HepG2 (cell line): Measurements from ENCODE around the gene SEC63. TPM values are rescaled to one million over a fixed set of nuclear protein-coding genes. Genes with fewer than 3 reads are reported as not detected.

Experiments
- ATAC-seq: fragments of 200-7000 bp; cut with Tn5 transposase; 3 replicates; pipeline ENCODE4 v1.9.1; 2020; ENCODE audit warnings: mild to moderate bottlenecking, moderate library complexity
- BruUV-seq: library from RNA; stranded (reverse); fragments of 400-500 nt; replicated peaks from 2 replicates; lab custom pipeline; 2021; lab: Mats Ljungman, UMichigan
- CTCF ChIA-PET: fragments of 300-600 bp; formaldehyde crosslinking; extraction: SDS; loops from one replicate; lab custom pipeline; 2021; ENCODE audit warnings: low total read pairs, inconsistent platforms, low intra/inter-chr PET ratio; lab: Yijun Ruan, JAX
- POLR2A ChIA-PET: fragments of 350-600 bp; sonication (Branson Sonifier 250); formaldehyde crosslinking; loops from one replicate; lab custom pipeline; 2020; ENCODE audit warnings: antibody characterized with exemption, inconsistent platforms; lab: Yijun Ruan, JAX
- DNase-seq: peaks from one replicate; pipeline ENCODE4 v3.0.0-alpha.2; 2015; ENCODE audit warnings: low spot score
- FAIRE-seq: peaks from 3 replicates; lab custom pipeline; 2011; peaks lifted over from hg19 to GRCh38; lab: Jason Lieb, UNC
- H2AFZ ChIP-seq: one replicate; pipeline ENCODE4 v1.6.1; 2011; ENCODE audit warnings: low read length, inconsistent platforms
- H3K27ac ChIP-seq: fragments of 300-600 bp; 3 replicates; pipeline ENCODE4 v1.8.0; 2011; ENCODE audit warnings: mixed run types, mild to moderate bottlenecking, mixed read lengths, low read length, inconsistent platforms; ENCODE audit not compliant: insufficient read depth; ENCODE audit errors: extremely low read length
- H3K27me3 ChIP-seq, 2 experiments: fragments of 200-600 bp in 1 of 2; 2 replicates in 1 of 2; 3 replicates in 1 of 2; pipeline versions ENCODE4 v1.6.0 to v1.8.0; 2011; ENCODE audit warnings: low read length in 2 of 2, mild to moderate bottlenecking in 2 of 2, moderate library complexity in 2 of 2, inconsistent platforms in 1 of 2; ENCODE audit not compliant: insufficient read depth in 2 of 2, control insufficient read depth in 1 of 2
- H3K36me3 ChIP-seq, 2 experiments: fragments of 200-600 bp in 1 of 2; replicated peaks in 1 of 2; 2 replicates in 1 of 2; 3 replicates in 1 of 2; pipeline versions ENCODE4 v1.5.1 to v1.8.0; 2011; ENCODE audit warnings: low read length in 2 of 2, inconsistent platforms in 1 of 2; ENCODE audit not compliant: insufficient read depth in 2 of 2, control insufficient read depth in 1 of 2
- H3K4me1 ChIP-seq: 2 replicates; pipeline ENCODE4 v1.5.1; 2012; ENCODE audit warnings: low read length, inconsistent platforms; ENCODE audit not compliant: insufficient read depth
- H3K4me2 ChIP-seq: 2 replicates; pipeline ENCODE4 v1.6.0; 2011; ENCODE audit warnings: low read depth, low read length, inconsistent platforms
- H3K4me3 ChIP-seq, 3 experiments: fragments of 200-600 bp in 1 of 3; sonication (generic), shearing (Covaris generic) in 1 of 3; replicated peaks in 1 of 3; 2 replicates each; pipeline ENCODE4 v1.5.1; 2011 to 2016; ENCODE audit warnings: low read length in 3 of 3, inconsistent platforms in 2 of 3, low read depth in 2 of 3, mild to moderate bottlenecking in 2 of 3, control low read depth in 1 of 3, mixed read lengths in 1 of 3; ENCODE audit not compliant: insufficient read depth in 1 of 3
- H3K79me2 ChIP-seq: one replicate; pipeline ENCODE4 v1.6.1; 2011; ENCODE audit warnings: low read length, inconsistent platforms; ENCODE audit not compliant: insufficient read depth
- H3K9ac ChIP-seq: 2 replicates; pipeline ENCODE4 v1.6.0; 2011; ENCODE audit warnings: mild to moderate bottlenecking, low read depth, low read length, inconsistent platforms; ENCODE audit not compliant: insufficient read depth
- H3K9me3 ChIP-seq: 2 replicates; pipeline ENCODE4 v1.5.1; 2012; ENCODE audit warnings: mild to moderate bottlenecking, low read length
- H4K20me1 ChIP-seq: 2 replicates; pipeline ENCODE4 v1.6.0; 2011; ENCODE audit warnings: inconsistent platforms, mild to moderate bottlenecking, low read length, moderate library complexity; ENCODE audit not compliant: insufficient read depth
- AHDC1 ChIP-seq: sonication (generic); formaldehyde crosslinking; IDR thresholded peaks from 2 replicates; pipeline ENCODE4 v1.5.1; 2020; ENCODE audit warnings: mild to moderate bottlenecking, missing genetic modification reagents, borderline replicate concordance
- EP300 ChIP-seq, 3 experiments: sonication (generic) in 1 of 3; formaldehyde crosslinking in 1 of 3; IDR thresholded peaks; 2 replicates each; pipeline versions ENCODE4 v1.5.1 to v1.6.1; 2011 to 2020; ENCODE audit warnings: low read depth in 2 of 3, low read length in 2 of 3, borderline replicate concordance in 1 of 3, improper control_type of control experiment in 1 of 3, mild to moderate bottlenecking in 1 of 3, missing genetic modification reagents in 1 of 3, moderate library complexity in 1 of 3
- HNF1B ChIP-seq: sonication (generic); formaldehyde crosslinking; IDR thresholded peaks from 2 replicates; pipeline ENCODE4 v1.5.1; 2020; ENCODE audit warnings: mild to moderate bottlenecking, moderate library complexity, missing genetic modification reagents
- JUN ChIP-seq: sonication (generic); formaldehyde crosslinking; IDR thresholded peaks from 2 replicates; pipeline ENCODE4 v1.4.0; 2020; ENCODE audit warnings: mild to moderate bottlenecking, missing genetic modification reagents
- NFIB ChIP-seq: sonication (generic); formaldehyde crosslinking; IDR thresholded peaks from 2 replicates; pipeline ENCODE4 v1.9.0; 2021; ENCODE audit warnings: missing genetic modification reagents, mild to moderate bottlenecking, borderline replicate concordance
- NONO ChIP-seq, 2 experiments: fragments of 450-650 bp in 1 of 2; sonication (generic) in 1 of 2; formaldehyde crosslinking in 1 of 2; IDR thresholded peaks in 1 of 2; conservative IDR thresholded peaks in 1 of 2; 2 replicates each; pipeline versions ENCODE4 v1.6.1 to v1.8.0; 2017 to 2022; ENCODE audit warnings: mild to moderate bottlenecking in 1 of 2, missing genetic modification reagents in 1 of 2, moderate library complexity in 1 of 2
- NR2F2 ChIP-seq: IDR thresholded peaks from 2 replicates; pipeline ENCODE4 v1.6.1; 2012; ENCODE audit warnings: low read depth, inconsistent platforms, borderline replicate concordance
- STAG1 ChIP-seq: sonication (generic); formaldehyde crosslinking; IDR thresholded peaks from 2 replicates; pipeline ENCODE4 v1.4.0; 2020; ENCODE audit warnings: missing genetic modification reagents
- ZBTB8A ChIP-seq: sonication (generic); formaldehyde crosslinking; IDR thresholded peaks from 2 replicates; pipeline ENCODE4 v1.4.0; 2020; ENCODE audit warnings: mild to moderate bottlenecking, low read depth, missing genetic modification reagents, borderline replicate concordance
- ZFP90 ChIP-seq: sonication (generic); formaldehyde crosslinking; IDR thresholded peaks from 2 replicates; pipeline ENCODE4 v1.8.0; 2022; ENCODE audit warnings: missing genetic modification reagents, mild to moderate bottlenecking, inconsistent platforms, borderline replicate concordance
- ZNF143 ChIP-seq: sonication (generic); formaldehyde crosslinking; IDR thresholded peaks from 2 replicates; pipeline ENCODE4 v1.4.0; 2020; ENCODE audit warnings: missing genetic modification reagents
- ZNF549 ChIP-seq: sonication (generic); formaldehyde crosslinking; IDR thresholded peaks from 2 replicates; pipeline ENCODE4 v1.5.0; 2020; ENCODE audit warnings: missing genetic modification reagents
- ZNF552 ChIP-seq: sonication (generic); formaldehyde crosslinking; IDR thresholded peaks from 2 replicates; pipeline ENCODE4 v1.9.0; 2022; ENCODE audit warnings: missing genetic modification reagents, mild to moderate bottlenecking, borderline replicate concordance
- ZSCAN20 ChIP-seq: sonication (generic); formaldehyde crosslinking; IDR thresholded peaks from 2 replicates; pipeline ENCODE4 v1.4.0; 2020; ENCODE audit warnings: missing genetic modification reagents, mild to moderate bottlenecking, borderline replicate concordance
- WGBS: methylation state at CpG from one replicate; pipeline ENCODE4 v1.1.6; 2017; ENCODE audit warnings: low lambda C conversion rate; 5-methylcytosine and 5-hydroxymethylcytosine counted together
- in situ Hi-C: cut with HindIII; loops from 2 replicates; pipeline ENCODE4 v1.10.0; 2017; ENCODE audit warnings: low pct_unique_long_range_greater_than_20kb; ENCODE audit not compliant: extremely low pct_ligation_motif_present
- intact Hi-C: fragments of 100-400 bp; cut with micrococcal nuclease; formaldehyde crosslinking; loops from one replicate; pipeline ENCODE4 v1.10.0; 2022; ENCODE audit not compliant: unreplicated experiment
- polyA plus RNA-seq, 8 experiments: library from polyadenylated mRNA; depleted of rRNA in 3 of 8; stranded (reverse) in 7 of 8; unstranded in 1 of 8; fragments of >200 nt; fragmentation: Illumina TruSeq in 4 of 8; extraction: Trizol in 4 of 8; gene quantifications; 2 replicates each; pipeline versions ENCODE4 v1.2.1 to v1.2.3, GENCODE V29; 2011 to 2016; ENCODE audit warnings: low read depth in 4 of 8, missing spikeins in 1 of 8, mixed read lengths in 1 of 8; ENCODE audit not compliant: insufficient read depth in 1 of 8
- total RNA-seq, 5 experiments: library from RNA; depleted of rRNA; stranded (reverse); fragments of >200 nt; fragmentation: Illumina TruSeq; extraction: Trizol; gene quantifications; 2 replicates each; pipeline ENCODE4 v1.2.3, GENCODE V29; 2016; ENCODE audit warnings: low read depth in 1 of 5

Gene SEC63
- total and polyA plus RNA-seq, 2 of the 13 experiments (the other 11 are each of a cell fraction or from before 2014, with no cell fraction given), result 20.2 to 45.9 TPM

- Histone ChIP-seq H3K9ac (no peak overlapping the region), H3K9me3 (no peaks in the 10 kb centered on the region), H3K27me3 (no peaks in the 10 kb centered on the region), H3K36me3 (peaks cover 1 to 26% of the 10 kb centered on the region in 2 experiments; a peak in 3 of 5 replicates), H3K4me1 (peaks cover 28% of the 10 kb centered on the region), H3K79me2 (peaks cover 71% of the 10 kb centered on the region), H3K4me2 (no peak overlapping the region), H4K20me1 (peaks cover 38% of the 10 kb centered on the region), H3K27ac (no peak overlapping the region), H2AFZ (no peak overlapping the region), H3K4me3 (no peak overlapping the region)
- no peak for ATAC-seq
- POLR2A ChIA-PET, result no interaction called here
- no peak for FAIRE-seq
- TF ChIP-seq HNF1B (CRISPR knock-in tag), result no peak
- no peak for TF ChIP-seq ZSCAN20 (CRISPR knock-in tag)
- no peak for TF ChIP-seq STAG1 (CRISPR knock-in tag)
- no peak for TF ChIP-seq EP300 (IDR thresholded peaks at IDR 0.05; ENCODE audit: low read depth in 2 of 2, low read length in 2 of 2)
- TF ChIP-seq EP300 (CRISPR knock-in tag; IDR thresholded peaks at IDR 0.05; ENCODE audit: borderline replicate concordance), result no peak
- TF ChIP-seq NR2F2, result no peak
- no peak for TF ChIP-seq ZBTB8A (CRISPR knock-in tag)
- TF ChIP-seq ZFP90 (CRISPR knock-in tag), result no peak
- no peak for TF ChIP-seq JUN (CRISPR knock-in tag)
- TF ChIP-seq AHDC1 (CRISPR knock-in tag), result no peak
- TF ChIP-seq ZNF552 (CRISPR knock-in tag), result no peak
- TF ChIP-seq NFIB (CRISPR knock-in tag), result no peak
- no peak for TF ChIP-seq NONO (IDR thresholded peaks at IDR 0.05)
- no peak for TF ChIP-seq NONO (CRISPR knock-in tag; conservative IDR thresholded peaks at IDR 0.05)
- TF ChIP-seq ZNF143 (CRISPR knock-in tag), result no peak
- no peak for TF ChIP-seq ZNF549 (CRISPR knock-in tag)
- no peak for DNase-seq
- intact Hi-C loops (no loop called here), in situ Hi-C loops (no loop called here)
- no TSS peak for BruUV-seq
- WGBS, result 86% methylated on average over 2 of the region's 2 CpGs
- CTCF ChIA-PET, result no interaction called here
Measured at GRCh38 chr6:107928984-107929383, 29.0 kb downstream of the SEC63 start.
